Measurements from ENCODE around the gene NKG7.

The NKG7 gene

DNA sequence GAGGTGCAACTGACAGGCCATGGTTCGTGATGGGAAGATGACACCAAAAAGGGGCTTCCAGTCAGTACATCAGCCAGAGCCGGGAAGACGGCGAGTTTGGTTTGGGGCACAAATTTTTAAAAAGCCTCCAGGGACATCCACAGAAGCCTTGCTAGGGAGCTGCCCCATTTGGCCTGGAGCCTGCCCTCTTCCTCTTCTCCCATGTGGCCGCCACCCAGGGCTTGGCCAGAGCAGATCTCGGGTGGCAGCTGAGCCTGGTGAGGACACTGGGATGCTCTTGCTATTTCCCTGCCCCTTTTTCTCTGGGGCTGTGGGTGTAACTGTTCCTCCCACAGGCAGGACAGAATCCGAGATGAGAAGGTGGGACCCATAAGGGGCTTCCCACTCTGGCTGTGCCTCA lies 14.5 kb downstream of the NKG7 start:
- Histone ChIP-seq H3K27me3 (replicated peaks; ENCODE audit: control insufficient read depth, insufficient read depth, low read length) (no peaks in the 10 kb centered on the region), H3K4me3 (replicated peaks; ENCODE audit: low read depth, low read length) (no peak overlapping the region), H3K36me3 (ENCODE audit: control insufficient read depth, insufficient read depth, low read length) (peaks cover 2% of the 10 kb centered on the region)
- DNase-seq (ENCODE audit: extremely low read depth, insufficient read length) = no peak
- TF ChIP-seq, protein P1, sequence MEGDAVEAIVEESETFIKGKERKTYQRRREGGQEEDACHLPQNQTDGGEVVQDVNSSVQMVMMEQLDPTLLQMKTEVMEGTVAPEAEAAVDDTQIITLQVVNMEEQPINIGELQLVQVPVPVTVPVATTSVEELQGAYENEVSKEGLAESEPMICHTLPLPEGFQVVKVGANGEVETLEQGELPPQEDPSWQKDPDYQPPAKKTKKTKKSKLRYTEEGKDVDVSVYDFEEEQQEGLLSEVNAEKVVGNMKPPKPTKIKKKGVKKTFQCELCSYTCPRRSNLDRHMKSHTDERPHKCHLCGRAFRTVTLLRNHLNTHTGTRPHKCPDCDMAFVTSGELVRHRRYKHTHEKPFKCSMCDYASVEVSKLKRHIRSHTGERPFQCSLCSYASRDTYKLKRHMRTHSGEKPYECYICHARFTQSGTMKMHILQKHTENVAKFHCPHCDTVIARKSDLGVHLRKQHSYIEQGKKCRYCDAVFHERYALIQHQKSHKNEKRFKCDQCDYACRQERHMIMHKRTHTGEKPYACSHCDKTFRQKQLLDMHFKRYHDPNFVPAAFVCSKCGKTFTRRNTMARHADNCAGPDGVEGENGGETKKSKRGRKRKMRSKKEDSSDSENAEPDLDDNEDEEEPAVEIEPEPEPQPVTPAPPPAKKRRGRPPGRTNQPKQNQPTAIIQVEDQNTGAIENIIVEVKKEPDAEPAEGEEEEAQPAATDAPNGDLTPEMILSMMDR (IDR thresholded peaks at IDR 0.05; ENCODE audit: insufficient read depth, low read length, poor library complexity, severe bottlenecking) = no peak

DNA sequence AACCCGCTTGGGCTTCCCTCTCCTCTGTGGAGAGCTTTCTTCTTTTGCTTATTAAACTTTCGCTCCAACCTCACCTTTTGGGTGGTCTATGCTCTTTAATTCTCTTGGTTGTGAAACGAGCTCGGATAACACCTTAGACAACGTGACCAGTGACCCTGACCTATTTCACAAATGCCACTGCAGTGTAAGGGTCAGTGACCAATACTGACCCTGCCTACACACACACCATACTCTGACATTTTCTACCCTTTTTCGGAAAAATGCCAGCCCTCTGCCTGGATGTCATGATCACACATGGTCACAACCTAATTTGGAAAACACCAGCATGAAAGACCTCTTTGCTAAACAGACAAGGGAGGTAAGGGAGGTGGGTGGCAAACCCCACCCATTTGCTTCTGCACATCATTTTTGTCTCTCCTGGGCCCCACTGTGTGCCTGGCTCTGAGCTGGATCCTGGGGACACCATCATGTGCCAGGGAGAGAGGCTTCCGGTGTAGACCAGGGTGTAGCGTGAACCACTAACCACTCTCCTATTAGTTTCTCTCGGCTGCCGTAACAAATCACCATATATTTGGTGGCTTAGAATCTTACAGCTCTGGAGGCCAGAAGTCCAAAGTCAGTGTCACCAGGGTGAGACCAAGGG lies 16.2 kb downstream of the NKG7 start:
- DNase-seq (ENCODE audit: extremely low read depth, insufficient read length) = no peak
- H3K36me3 ChIP-seq (ENCODE audit: control insufficient read depth, insufficient read depth, low read length) = peaks cover 8% of the 10 kb centered on the region
- H3K27me3 ChIP-seq (replicated peaks; ENCODE audit: control insufficient read depth, insufficient read depth, low read length) = no peaks in the 10 kb centered on the region
- no peak overlapping the region for H3K4me3 ChIP-seq (replicated peaks; ENCODE audit: low read depth, low read length)
- TF ChIP-seq, protein P1 (IDR thresholded peaks at IDR 0.05; ENCODE audit: insufficient read depth, low read length, poor library complexity, severe bottlenecking) = no peak

DNA sequence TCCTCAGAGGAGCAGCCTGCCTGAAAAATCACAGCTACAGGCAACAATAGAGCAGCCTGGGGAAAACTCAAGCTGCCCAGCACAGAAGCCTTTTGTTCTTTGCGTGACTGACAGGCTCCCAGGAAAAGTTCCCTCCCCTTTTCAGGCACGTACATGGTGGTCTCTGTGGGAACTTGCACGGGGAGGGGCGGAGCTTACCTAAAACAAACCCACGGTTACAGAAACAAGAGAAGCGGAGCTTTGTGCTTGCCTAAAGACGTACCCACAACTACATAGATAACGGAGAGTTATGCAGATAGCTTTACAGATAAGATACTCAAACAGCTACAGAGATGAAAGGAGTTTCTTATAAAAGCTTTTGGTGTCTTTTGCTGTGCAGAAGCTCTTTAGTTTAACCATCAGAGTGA lies 17.7 kb downstream of the NKG7 start:
- DNase-seq (ENCODE audit: extremely low read depth, insufficient read length) = no peak
- TF ChIP-seq, protein P1 (IDR thresholded peaks at IDR 0.05; ENCODE audit: insufficient read depth, low read length, poor library complexity, severe bottlenecking) = no peak

DNA sequence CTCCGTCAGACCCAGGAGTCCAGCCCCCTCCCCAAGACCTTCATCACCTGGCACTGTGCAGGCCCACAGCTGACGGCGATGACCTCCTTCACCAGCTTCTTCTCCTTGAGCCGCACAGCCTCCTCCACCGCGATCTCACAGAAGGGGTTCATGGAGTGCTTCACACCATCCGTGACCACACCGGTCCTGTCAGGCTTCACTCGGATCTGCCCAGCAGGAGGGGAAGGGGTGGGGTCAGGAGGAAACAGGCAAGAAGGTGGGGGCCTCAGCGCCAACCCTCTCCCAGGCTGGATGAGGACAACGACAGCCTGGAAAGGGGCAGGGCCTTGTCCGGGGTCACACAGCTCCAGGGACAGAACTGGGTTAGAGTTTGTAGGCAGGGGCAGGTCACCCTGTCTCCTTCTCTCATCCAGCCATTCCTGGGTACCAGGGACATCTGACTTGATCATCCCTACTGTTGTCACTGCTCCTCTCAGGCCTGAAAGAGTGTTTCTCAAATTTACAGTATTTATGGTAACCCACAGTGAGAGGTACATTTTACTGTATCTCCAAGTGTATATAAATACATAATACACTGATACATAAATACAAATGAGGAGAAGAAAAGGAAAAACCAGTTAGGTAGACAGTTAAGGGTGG lies 18.2 kb downstream of the NKG7 start:
- Histone ChIP-seq H3K36me3 (ENCODE audit: control insufficient read depth, insufficient read depth, low read length) (peaks cover 16% of the 10 kb centered on the region), H3K4me3 (replicated peaks; ENCODE audit: low read depth, low read length) (no peak overlapping the region), H3K27me3 (replicated peaks; ENCODE audit: control insufficient read depth, insufficient read depth, low read length) (no peaks in the 10 kb centered on the region)
- no peak for DNase-seq (ENCODE audit: extremely low read depth, insufficient read length)
- TF ChIP-seq, protein P1 (IDR thresholded peaks at IDR 0.05; ENCODE audit: insufficient read depth, low read length, poor library complexity, severe bottlenecking) = no peak

More for the DNA sequence above, 17.7 kb downstream of the NKG7 start:
- Histone ChIP-seq H3K4me3 (replicated peaks; ENCODE audit: low read depth, low read length) (no peak overlapping the region), H3K36me3 (ENCODE audit: control insufficient read depth, insufficient read depth, low read length) (peaks cover 16% of the 10 kb centered on the region), H3K27me3 (replicated peaks; ENCODE audit: control insufficient read depth, insufficient read depth, low read length) (no peaks in the 10 kb centered on the region)

DNA sequence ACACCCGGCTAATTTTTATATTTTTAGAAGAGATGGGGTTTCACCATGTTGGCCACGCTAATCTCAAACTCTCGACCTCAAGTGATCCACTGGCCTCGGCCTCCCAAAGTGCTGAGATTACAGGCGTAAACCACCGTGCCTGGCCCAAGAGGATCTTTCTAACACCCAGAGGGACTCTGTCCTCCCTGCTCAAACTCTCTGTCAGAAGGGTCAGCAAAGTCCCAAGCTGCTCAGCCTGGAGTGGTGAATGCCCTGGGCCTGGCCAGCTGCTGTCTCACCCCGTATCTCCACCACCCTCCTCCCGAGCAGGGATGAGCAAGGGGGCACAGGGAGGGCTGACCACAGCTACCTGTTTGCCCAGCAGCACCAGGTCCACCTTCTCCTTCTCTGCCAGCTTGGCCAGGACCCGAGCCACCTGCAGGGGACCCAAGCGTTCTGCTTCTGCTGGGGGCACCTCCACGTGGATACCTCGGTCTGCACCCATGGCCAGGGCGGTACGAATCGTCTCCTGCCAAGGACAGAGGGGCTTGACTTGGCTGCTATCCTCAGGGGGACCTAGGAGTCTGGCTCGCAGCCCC lies 19.6 kb downstream of the NKG7 start:
- Histone ChIP-seq H3K4me3 (replicated peaks; ENCODE audit: low read depth, low read length) (no peak overlapping the region), H3K27me3 (replicated peaks; ENCODE audit: control insufficient read depth, insufficient read depth, low read length) (no peaks in the 10 kb centered on the region), H3K36me3 (ENCODE audit: control insufficient read depth, insufficient read depth, low read length) (peaks cover 16% of the 10 kb centered on the region)
- TF ChIP-seq, protein P1 (IDR thresholded peaks at IDR 0.05; ENCODE audit: insufficient read depth, low read length, poor library complexity, severe bottlenecking) = no peak
- no peak for DNase-seq (ENCODE audit: extremely low read depth, insufficient read length)
